ENCODE measurements around the gene ZNF799. TPM values are rescaled to one million over a fixed set of nuclear protein-coding genes. Genes with fewer than 3 reads are reported as not detected.
"Not testable (repeated sequence)": the region's sequence is repeated elsewhere in the genome, so short reads cannot be mapped to it uniquely, and the experiment has no call there.

Gene ZNF799
- total RNA-seq, 1 experiment from 2014 or later: 5.2 TPM

DNA sequence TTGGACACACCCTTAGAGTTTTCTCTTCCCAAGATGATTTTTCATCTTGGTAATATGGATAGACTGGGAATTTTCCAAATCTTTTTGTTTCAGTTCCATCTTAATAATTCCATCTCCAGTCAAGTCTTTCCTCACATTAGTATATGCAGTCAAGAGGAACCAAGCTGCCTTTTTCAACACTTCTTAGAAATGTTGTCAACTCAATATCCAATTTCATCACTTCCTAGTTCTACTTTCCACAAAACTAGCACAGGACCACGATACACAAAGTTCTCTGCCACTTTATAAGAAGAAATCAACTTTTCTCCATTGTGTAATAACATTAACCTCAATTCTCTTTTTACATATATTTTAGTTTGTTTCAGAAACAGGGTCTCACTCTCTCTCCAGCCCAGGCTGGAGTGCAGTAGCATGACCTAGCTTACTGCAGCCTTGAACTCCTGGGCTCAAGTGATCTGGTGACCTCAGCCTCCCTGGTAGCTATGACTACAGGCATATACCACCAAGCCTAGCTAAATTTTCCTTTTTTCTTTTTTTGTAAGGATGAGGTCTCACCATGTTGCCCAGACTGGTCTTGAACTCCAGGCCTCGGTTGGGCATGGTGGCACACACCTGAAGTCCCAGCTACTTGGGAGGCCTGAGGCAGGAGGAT, 24.3 kb upstream of the ZNF799 start:
- H3K56ac ChIP-seq (ENCODE audit: insufficient read length, low read depth, low read length): no peak overlapping the region
- Mint-ChIP-seq H3K4me1 (no peaks in the 10 kb centered on the region), H3K27me3 (ENCODE audit: low read depth) (no peaks in the 10 kb centered on the region; the same call in 1 of the 2 replicates), H3K27ac (no peak overlapping the region), H3K36me3 (ENCODE audit: insufficient read depth in 1 of 3, low read depth in 3 of 3) (peaks cover 57 to 64% (median 62%) of the 10 kb centered on the region in 3 experiments), H3K4me3 (peak overlapping the region in 1 of 2 experiments; percentile 29; a peak in 1 of 5 replicates), H3K9me3 (peaks cover 35 to 58% of the 10 kb centered on the region in 2 experiments)
- H2AK5ac ChIP-seq (ENCODE audit: insufficient read length, low read length): no peak overlapping the region
- H3K27ac ChIP-seq (ENCODE audit: insufficient read length, low read depth, low read length): no peak overlapping the region
- H3K79me2 ChIP-seq (ENCODE audit: insufficient read depth, low read length): no peaks in the 10 kb centered on the region
- no CpG with 5 or more reads among the region's 2 CpGs for WGBS (ENCODE audit: extremely low coverage, insufficient read length, low lambda C conversion rate)
- no peaks in the 10 kb centered on the region for H3K79me1 ChIP-seq (ENCODE audit: insufficient read depth, low read depth, low read length, poor library complexity, severe bottlenecking)
- H4K20me1 ChIP-seq (ENCODE audit: control insufficient read depth, insufficient read depth, insufficient read length): no peaks in the 10 kb centered on the region
- H4K91ac ChIP-seq (ENCODE audit: insufficient read length, low read depth, low read length): no peak overlapping the region
- no peaks in the 10 kb centered on the region for H3K27me3 ChIP-seq (ENCODE audit: insufficient read depth, low read length)
- no peak for DNase-seq
- H2BK20ac ChIP-seq (ENCODE audit: low read depth, low read length, poor library complexity, severe bottlenecking): no peak overlapping the region
- H3T11ph ChIP-seq (ENCODE audit: low read length): no peak overlapping the region
- H3K14ac ChIP-seq (ENCODE audit: insufficient read depth, low read length): no peak overlapping the region
- no peaks in the 10 kb centered on the region for H3K23me2 ChIP-seq (ENCODE audit: insufficient read length, low read depth, low read length, poor library complexity, severe bottlenecking)
- no peak overlapping the region for H3K9ac ChIP-seq (ENCODE audit: extremely low read depth, insufficient read length, low read length)
- H4K5ac ChIP-seq (ENCODE audit: insufficient read length, low read depth, low read length): no peak overlapping the region
- H3K4me1 ChIP-seq (ENCODE audit: insufficient read depth, low read length): no peaks in the 10 kb centered on the region
- no peak overlapping the region for H3K18ac ChIP-seq (ENCODE audit: insufficient read length, low read depth, low read length)
- TF ChIP-seq, protein P1, sequence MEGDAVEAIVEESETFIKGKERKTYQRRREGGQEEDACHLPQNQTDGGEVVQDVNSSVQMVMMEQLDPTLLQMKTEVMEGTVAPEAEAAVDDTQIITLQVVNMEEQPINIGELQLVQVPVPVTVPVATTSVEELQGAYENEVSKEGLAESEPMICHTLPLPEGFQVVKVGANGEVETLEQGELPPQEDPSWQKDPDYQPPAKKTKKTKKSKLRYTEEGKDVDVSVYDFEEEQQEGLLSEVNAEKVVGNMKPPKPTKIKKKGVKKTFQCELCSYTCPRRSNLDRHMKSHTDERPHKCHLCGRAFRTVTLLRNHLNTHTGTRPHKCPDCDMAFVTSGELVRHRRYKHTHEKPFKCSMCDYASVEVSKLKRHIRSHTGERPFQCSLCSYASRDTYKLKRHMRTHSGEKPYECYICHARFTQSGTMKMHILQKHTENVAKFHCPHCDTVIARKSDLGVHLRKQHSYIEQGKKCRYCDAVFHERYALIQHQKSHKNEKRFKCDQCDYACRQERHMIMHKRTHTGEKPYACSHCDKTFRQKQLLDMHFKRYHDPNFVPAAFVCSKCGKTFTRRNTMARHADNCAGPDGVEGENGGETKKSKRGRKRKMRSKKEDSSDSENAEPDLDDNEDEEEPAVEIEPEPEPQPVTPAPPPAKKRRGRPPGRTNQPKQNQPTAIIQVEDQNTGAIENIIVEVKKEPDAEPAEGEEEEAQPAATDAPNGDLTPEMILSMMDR (conservative IDR thresholded peaks at IDR 0.05): no peak
- no peak overlapping the region for H2BK12ac ChIP-seq (ENCODE audit: insufficient read length, low read depth, low read length)
- H2BK5ac ChIP-seq (ENCODE audit: insufficient read length, low read length): no peak overlapping the region
- H2BK15ac ChIP-seq (ENCODE audit: low read depth, low read length): no peak overlapping the region
- H4K8ac ChIP-seq (replicated peaks; ENCODE audit: insufficient read length, low read depth, low read length): no peak overlapping the region
- H2BK120ac ChIP-seq (ENCODE audit: low read depth, low read length, poor library complexity, severe bottlenecking): no peak overlapping the region
- peaks cover 12% of the 10 kb centered on the region for H3K9me3 ChIP-seq (ENCODE audit: control insufficient read depth, low read depth, low read length)
- no peak overlapping the region for H3K4ac ChIP-seq (ENCODE audit: low read depth, low read length)
- no peak overlapping the region for H2AFZ ChIP-seq (ENCODE audit: low read length)
- H3K4me2 ChIP-seq (ENCODE audit: insufficient read depth, insufficient read length, low read length): no peak overlapping the region
- no peak overlapping the region for H3K23ac ChIP-seq (ENCODE audit: insufficient read length, low read depth, low read length)

DNA sequence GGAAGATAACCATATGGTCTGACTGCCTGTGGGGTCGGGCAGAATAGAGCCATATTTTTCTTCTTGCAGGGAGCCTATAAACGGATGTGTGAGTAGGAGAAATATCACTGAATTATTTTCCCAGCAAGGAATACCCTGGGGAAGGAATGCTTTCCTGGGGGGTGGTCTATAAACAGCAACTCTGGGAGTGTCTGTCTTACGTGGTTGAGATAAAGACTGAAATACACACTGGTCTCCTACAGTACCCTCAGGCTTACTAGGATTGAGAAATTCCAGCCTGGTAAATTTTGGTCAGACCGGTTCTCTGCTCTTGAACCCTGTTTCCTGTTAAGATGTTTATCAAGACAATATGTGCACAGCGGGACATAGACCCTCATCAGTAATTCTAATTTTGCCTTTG, 16.2 kb upstream of the ZNF799 start:
- H3K27me3 ChIP-seq (ENCODE audit: insufficient read depth, low read length); H2BK5ac ChIP-seq (ENCODE audit: insufficient read length, low read length); H3T11ph ChIP-seq (ENCODE audit: low read length); H4K8ac ChIP-seq (replicated peaks; ENCODE audit: insufficient read length, low read depth, low read length); H3K14ac ChIP-seq (ENCODE audit: insufficient read depth, low read length); H3K56ac ChIP-seq (ENCODE audit: insufficient read length, low read depth, low read length); H3K23ac ChIP-seq (ENCODE audit: insufficient read length, low read depth, low read length); H3K9ac ChIP-seq (ENCODE audit: extremely low read depth, insufficient read length, low read length); H2BK20ac ChIP-seq (ENCODE audit: low read depth, low read length, poor library complexity, severe bottlenecking); H2AK5ac ChIP-seq (ENCODE audit: insufficient read length, low read length); H4K5ac ChIP-seq (ENCODE audit: insufficient read length, low read depth, low read length); H3K4ac ChIP-seq (ENCODE audit: low read depth, low read length); H3K18ac ChIP-seq (ENCODE audit: insufficient read length, low read depth, low read length); H3K27me3 Mint-ChIP-seq (ENCODE audit: low read depth); H4K91ac ChIP-seq (ENCODE audit: insufficient read length, low read depth, low read length); H3K4me1 ChIP-seq (ENCODE audit: insufficient read depth, low read length); H2AFZ ChIP-seq (ENCODE audit: low read length); H3K79me1 ChIP-seq (ENCODE audit: insufficient read depth, low read depth, low read length, poor library complexity, severe bottlenecking); H3K4me3 Mint-ChIP-seq; DNase-seq; H2BK15ac ChIP-seq (ENCODE audit: low read depth, low read length); H2BK120ac ChIP-seq (ENCODE audit: low read depth, low read length, poor library complexity, severe bottlenecking); H4K20me1 ChIP-seq (ENCODE audit: control insufficient read depth, insufficient read depth, insufficient read length); H3K4me1 Mint-ChIP-seq; H3K27ac Mint-ChIP-seq; H2BK12ac ChIP-seq (ENCODE audit: insufficient read length, low read depth, low read length); H3K79me2 ChIP-seq (ENCODE audit: insufficient read depth, low read length); H3K4me2 ChIP-seq (ENCODE audit: insufficient read depth, insufficient read length, low read length); H3K27ac ChIP-seq (ENCODE audit: insufficient read length, low read depth, low read length); H3K23me2 ChIP-seq (ENCODE audit: insufficient read length, low read depth, low read length, poor library complexity, severe bottlenecking): not testable (repeated sequence)
- no CpG with 5 or more reads among the region's 5 CpGs for WGBS (ENCODE audit: extremely low coverage, insufficient read length, low lambda C conversion rate)
- Mint-ChIP-seq H3K9me3 (peaks cover 40 to 66% of the 10 kb centered on the region in 2 experiments), H3K36me3 (ENCODE audit: insufficient read depth in 1 of 3, low read depth in 3 of 3) (peaks cover 34 to 56% (median 46%) of the 10 kb centered on the region in 3 experiments)
- H3K9me3 ChIP-seq (ENCODE audit: control insufficient read depth, low read depth, low read length): peaks cover 11% of the 10 kb centered on the region

All from H9 (cell line).